ENCODE measurements around the gene RNGTT.
"Not testable (repeated sequence)": the region's sequence is repeated elsewhere in the genome, so short reads cannot be mapped to it uniquely, and the experiment has no call there.

The RNGTT gene

DNA sequence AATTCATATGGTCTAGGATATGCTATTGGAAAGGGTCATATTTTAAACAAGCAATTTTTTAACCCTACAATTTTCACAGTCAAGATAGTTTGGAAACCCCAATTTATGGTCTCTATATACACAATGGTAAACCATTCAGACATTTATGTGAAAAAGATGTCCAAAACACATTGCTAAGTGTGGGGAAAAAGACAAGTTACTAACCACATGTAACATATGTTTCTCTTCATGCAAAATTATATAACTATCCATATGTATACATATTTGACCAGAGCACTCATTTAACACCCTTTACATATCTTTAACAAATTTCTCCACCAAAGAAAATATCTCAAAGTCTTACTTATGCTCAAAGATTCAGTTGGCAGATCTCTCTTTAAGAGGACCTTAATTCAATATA, 110.6 kb downstream of the RNGTT start:
- peaks cover 0 to 2% (median 0%) of the 10 kb centered on the region in 5 donors for H3K36me3 ChIP-seq (ENCODE audit: control insufficient read depth in 5 of 5, insufficient read depth in 5 of 5, low read length in 5 of 5)
- H3K9ac ChIP-seq (ENCODE audit: low read length in 5 of 5), result no peak overlapping the region
- H3K4me3 ChIP-seq (ENCODE audit: low read depth in 1 of 5, low read length in 5 of 5), result no peak overlapping the region
- H3K9me3 ChIP-seq (ENCODE audit: control insufficient read depth in 5 of 5, low read length in 5 of 5), result no peaks in the 10 kb centered on the region
- H3K4me1 ChIP-seq (ENCODE audit: control insufficient read depth in 5 of 5, insufficient read depth in 5 of 5, low read length in 5 of 5), result no peaks in the 10 kb centered on the region
- no peaks in the 10 kb centered on the region for H3K27me3 ChIP-seq (ENCODE audit: control insufficient read depth in 5 of 5, insufficient read depth in 4 of 5, low read length in 5 of 5)
- H3K27ac ChIP-seq (ENCODE audit: low read depth, low read length), result no peak overlapping the region

DNA sequence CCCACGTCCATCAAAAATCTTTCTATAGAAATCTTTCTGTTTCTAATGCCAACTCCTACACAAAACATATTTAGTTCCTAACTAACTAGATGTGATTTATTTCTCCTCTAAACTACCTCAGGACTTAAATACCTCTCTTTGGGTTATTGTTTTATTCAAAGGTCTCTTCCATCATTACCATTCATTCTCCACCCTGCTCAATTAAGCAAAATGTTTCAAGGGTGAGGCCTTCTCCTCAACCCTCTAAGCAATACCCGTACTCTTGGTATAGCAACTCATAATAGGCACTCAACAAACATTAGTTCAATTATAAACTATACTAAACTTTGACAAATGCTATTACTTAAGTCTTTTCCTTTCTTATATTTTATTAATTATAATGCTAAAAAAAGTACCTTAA, 111.4 kb downstream of the RNGTT start:
- H3K27me3 ChIP-seq (ENCODE audit: control insufficient read depth in 5 of 5, insufficient read depth in 4 of 5, low read length in 5 of 5), result no peaks in the 10 kb centered on the region
- no peaks in the 10 kb centered on the region for H3K4me1 ChIP-seq (ENCODE audit: control insufficient read depth in 5 of 5, insufficient read depth in 5 of 5, low read length in 5 of 5)
- H3K27ac ChIP-seq (ENCODE audit: low read depth, low read length), result no peak overlapping the region
- H3K4me3 ChIP-seq (ENCODE audit: low read depth in 1 of 5, low read length in 5 of 5), result no peak overlapping the region
- H3K9me3 ChIP-seq (ENCODE audit: control insufficient read depth in 5 of 5, low read length in 5 of 5), result no peaks in the 10 kb centered on the region
- peaks cover 0 to 2% (median 0%) of the 10 kb centered on the region in 5 donors for H3K36me3 ChIP-seq (ENCODE audit: control insufficient read depth in 5 of 5, insufficient read depth in 5 of 5, low read length in 5 of 5)
- no peak overlapping the region for H3K9ac ChIP-seq (ENCODE audit: low read length in 5 of 5)

- H3K9me3 ChIP-seq (ENCODE audit: control insufficient read depth in 5 of 5, low read length in 5 of 5), result no peaks in the 10 kb centered on the region
- no peaks in the 10 kb centered on the region for H3K27me3 ChIP-seq (ENCODE audit: control insufficient read depth in 5 of 5, insufficient read depth in 4 of 5, low read length in 5 of 5)
- H3K4me3 ChIP-seq (ENCODE audit: low read depth in 1 of 5, low read length in 5 of 5), result no peak overlapping the region
- no peaks in the 10 kb centered on the region for H3K4me1 ChIP-seq (ENCODE audit: control insufficient read depth in 5 of 5, insufficient read depth in 5 of 5, low read length in 5 of 5)
- H3K9ac ChIP-seq (ENCODE audit: low read length in 5 of 5), result no peak overlapping the region
- peaks cover 0 to 5% (median 0%) of the 10 kb centered on the region in 5 donors for H3K36me3 ChIP-seq (ENCODE audit: control insufficient read depth in 5 of 5, insufficient read depth in 5 of 5, low read length in 5 of 5)
- no peak overlapping the region for H3K27ac ChIP-seq (ENCODE audit: low read depth, low read length)
These were observed 114.5 kb downstream of the RNGTT start for GRCh38 chr6:88848870-88849269.

DNA sequence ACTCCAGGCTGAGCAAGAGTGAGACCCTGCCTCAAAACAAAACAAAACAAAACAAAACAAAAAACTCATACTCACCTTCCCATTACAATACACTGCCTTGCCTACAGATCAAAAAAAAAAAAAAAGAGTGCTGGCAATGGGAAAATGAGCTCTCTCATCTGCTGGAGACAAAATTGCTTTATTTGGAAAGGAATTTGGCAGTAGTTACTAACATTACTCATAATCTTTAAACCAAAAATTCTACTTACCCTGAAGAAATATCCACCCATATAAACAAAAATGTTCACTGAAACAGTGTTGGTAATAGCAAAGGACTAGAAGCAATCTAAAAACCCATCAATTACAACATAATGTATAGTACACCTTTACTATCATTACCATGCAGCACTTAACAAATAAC, 120.4 kb downstream of the RNGTT start:
- H3K4me1 ChIP-seq (ENCODE audit: control insufficient read depth in 5 of 5, insufficient read depth in 5 of 5, low read length in 5 of 5), result peaks cover 0 to 6% (median 0%) of the 10 kb centered on the region in 5 donors
- no peak overlapping the region for H3K4me3 ChIP-seq (ENCODE audit: low read depth in 1 of 5, low read length in 5 of 5)
- H3K9ac ChIP-seq (ENCODE audit: low read length in 5 of 5), result no peak overlapping the region
- peaks cover 0 to 9% (median 0%) of the 10 kb centered on the region in 5 donors for H3K36me3 ChIP-seq (ENCODE audit: control insufficient read depth in 5 of 5, insufficient read depth in 5 of 5, low read length in 5 of 5)
- no peaks in the 10 kb centered on the region for H3K27me3 ChIP-seq (ENCODE audit: control insufficient read depth in 5 of 5, insufficient read depth in 4 of 5, low read length in 5 of 5)
- no peak overlapping the region for H3K27ac ChIP-seq (ENCODE audit: low read depth, low read length)
- no peaks in the 10 kb centered on the region for H3K9me3 ChIP-seq (ENCODE audit: control insufficient read depth in 5 of 5, low read length in 5 of 5)

DNA sequence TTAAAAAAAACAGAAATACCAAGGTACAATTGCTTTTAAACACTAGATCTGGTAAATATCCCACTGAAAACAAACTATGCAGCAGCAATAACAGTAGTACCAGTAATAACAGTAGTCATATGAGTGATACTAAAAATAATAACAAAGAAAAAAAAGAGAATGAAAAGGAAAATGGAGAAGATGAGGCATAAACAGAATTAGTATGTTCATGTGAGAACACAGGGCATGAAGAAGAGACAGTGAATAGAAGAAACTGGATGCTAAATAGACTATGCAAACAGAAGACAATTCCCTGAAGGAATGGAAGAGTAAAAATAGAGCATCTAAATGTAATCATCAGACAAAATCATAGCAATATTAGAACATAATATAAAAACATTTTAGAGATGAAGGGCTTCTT, 121.1 kb downstream of the RNGTT start:
- no peak overlapping the region for H3K9ac ChIP-seq (ENCODE audit: low read length in 5 of 5)
- peaks cover 0 to 9% (median 0%) of the 10 kb centered on the region in 5 donors for H3K36me3 ChIP-seq (ENCODE audit: control insufficient read depth in 5 of 5, insufficient read depth in 5 of 5, low read length in 5 of 5)
- no peaks in the 10 kb centered on the region for H3K9me3 ChIP-seq (ENCODE audit: control insufficient read depth in 5 of 5, low read length in 5 of 5)
- H3K4me1 ChIP-seq (ENCODE audit: control insufficient read depth in 5 of 5, insufficient read depth in 5 of 5, low read length in 5 of 5), result peaks cover 0 to 6% (median 0%) of the 10 kb centered on the region in 5 donors
- no peak overlapping the region for H3K4me3 ChIP-seq (ENCODE audit: low read depth in 1 of 5, low read length in 5 of 5)
- no peaks in the 10 kb centered on the region for H3K27me3 ChIP-seq (ENCODE audit: control insufficient read depth in 5 of 5, insufficient read depth in 4 of 5, low read length in 5 of 5)
- H3K27ac ChIP-seq (ENCODE audit: low read depth, low read length), result no peak overlapping the region

DNA sequence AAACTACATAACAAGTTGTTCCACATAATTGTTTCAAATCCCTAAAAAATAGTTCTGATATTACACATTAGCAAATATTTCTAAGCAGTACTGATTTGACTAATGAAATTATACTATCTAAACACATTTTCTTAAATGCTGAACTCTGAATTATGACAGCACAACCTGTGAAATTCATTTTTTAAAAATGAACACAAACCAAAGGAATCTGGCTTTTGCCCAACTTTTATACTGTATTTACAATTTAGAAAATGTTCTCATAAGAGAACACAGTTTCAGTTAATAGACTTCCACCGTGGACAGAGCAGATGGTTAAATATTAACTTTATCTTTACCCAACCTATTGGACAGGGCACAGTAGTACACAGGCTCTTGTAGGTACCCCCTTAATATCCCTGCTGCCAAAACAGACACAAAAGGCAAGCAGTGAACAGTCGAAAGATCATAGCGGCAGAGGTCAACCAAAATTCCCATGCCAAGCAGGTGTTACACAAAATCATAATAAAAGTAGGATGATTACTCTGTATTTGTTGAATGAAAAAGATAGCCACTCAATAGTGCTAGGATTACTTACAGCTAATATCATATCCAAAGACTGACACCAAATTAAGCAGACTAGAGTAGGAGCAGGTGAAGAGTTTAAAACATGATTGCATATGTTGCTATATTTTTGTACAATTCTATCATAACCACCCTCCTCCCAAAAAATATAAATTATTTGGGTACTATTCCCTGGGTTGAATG, 122.5 kb downstream of the RNGTT start:
- Histone ChIP-seq H3K9ac (ENCODE audit: low read length in 5 of 5) (no peak overlapping the region), H3K27ac (ENCODE audit: low read depth, low read length) (no peak overlapping the region), H3K9me3 (ENCODE audit: control insufficient read depth in 5 of 5, low read length in 5 of 5) (no peaks in the 10 kb centered on the region), H3K4me1 (ENCODE audit: control insufficient read depth in 5 of 5, insufficient read depth in 5 of 5, low read length in 5 of 5) (peaks cover 0 to 6% (median 0%) of the 10 kb centered on the region in 5 donors), H3K36me3 (ENCODE audit: control insufficient read depth in 5 of 5, insufficient read depth in 5 of 5, low read length in 5 of 5) (peaks cover 0 to 9% (median 0%) of the 10 kb centered on the region in 5 donors), H3K4me3 (ENCODE audit: low read depth in 1 of 5, low read length in 5 of 5) (no peak overlapping the region), H3K27me3 (ENCODE audit: control insufficient read depth in 5 of 5, insufficient read depth in 4 of 5, low read length in 5 of 5) (no peaks in the 10 kb centered on the region)

DNA sequence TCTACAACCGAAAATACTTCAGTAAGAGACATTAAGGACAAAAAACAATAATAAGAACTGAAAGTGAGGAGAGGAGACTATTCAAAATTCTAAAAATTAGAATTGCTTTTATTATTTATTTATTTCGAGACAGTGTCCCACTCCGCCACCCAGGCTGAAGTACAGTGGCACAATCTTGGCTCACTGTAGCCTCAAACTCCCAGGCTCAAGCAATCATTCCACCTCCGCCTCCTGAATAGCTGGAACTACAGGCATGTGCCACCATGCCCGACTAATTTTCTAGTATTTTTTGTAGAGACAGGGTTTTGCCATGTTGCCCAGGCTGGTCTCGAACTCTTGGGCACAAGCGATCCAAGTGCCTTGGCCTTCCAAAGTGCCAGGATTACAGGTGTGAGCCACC, 123.1 kb downstream of the RNGTT start:
- no peaks in the 10 kb centered on the region for H3K27me3 ChIP-seq (ENCODE audit: control insufficient read depth in 5 of 5, insufficient read depth in 4 of 5, low read length in 5 of 5)
- H3K9ac ChIP-seq (ENCODE audit: low read length in 5 of 5), result no peak overlapping the region
- no peak overlapping the region for H3K27ac ChIP-seq (ENCODE audit: low read depth, low read length)
- H3K4me1 ChIP-seq (ENCODE audit: control insufficient read depth in 5 of 5, insufficient read depth in 5 of 5, low read length in 5 of 5), result peaks cover 0 to 6% (median 0%) of the 10 kb centered on the region in 5 donors
- peaks cover 0 to 9% (median 0%) of the 10 kb centered on the region in 5 donors for H3K36me3 ChIP-seq (ENCODE audit: control insufficient read depth in 5 of 5, insufficient read depth in 5 of 5, low read length in 5 of 5)
- H3K9me3 ChIP-seq (ENCODE audit: control insufficient read depth in 5 of 5, low read length in 5 of 5), result no peaks in the 10 kb centered on the region
- no peak overlapping the region for H3K4me3 ChIP-seq (ENCODE audit: low read depth in 1 of 5, low read length in 5 of 5)

DNA sequence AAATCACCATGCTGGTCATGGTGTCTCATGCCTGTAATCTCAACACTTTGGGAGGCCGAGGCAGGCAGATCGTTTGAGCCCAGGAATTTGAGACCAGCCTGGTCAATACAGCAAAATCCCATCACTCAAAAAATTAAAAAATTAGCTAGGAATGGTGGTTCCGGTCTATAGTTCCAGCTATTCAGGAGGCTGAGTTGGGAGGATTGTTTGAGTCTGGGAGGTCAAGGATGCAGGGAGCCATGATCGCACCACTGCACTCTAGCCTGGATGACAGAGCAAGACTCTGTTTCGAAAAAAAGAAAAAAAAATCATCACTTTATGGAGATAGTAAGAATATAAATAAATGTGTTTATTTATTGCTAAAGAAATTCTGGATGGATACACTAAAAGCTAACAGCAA, 124.1 kb downstream of the RNGTT start:
- Histone ChIP-seq H3K4me3 (ENCODE audit: low read depth in 1 of 5, low read length in 5 of 5) (no peak overlapping the region), H3K36me3 (ENCODE audit: control insufficient read depth in 5 of 5, insufficient read depth in 5 of 5, low read length in 5 of 5) (peaks cover 0 to 9% (median 0%) of the 10 kb centered on the region in 5 donors), H3K9me3 (ENCODE audit: control insufficient read depth in 5 of 5, low read length in 5 of 5) (no peaks in the 10 kb centered on the region), H3K27me3 (ENCODE audit: control insufficient read depth in 5 of 5, insufficient read depth in 4 of 5, low read length in 5 of 5) (no peaks in the 10 kb centered on the region), H3K4me1 (ENCODE audit: control insufficient read depth in 5 of 5, insufficient read depth in 5 of 5, low read length in 5 of 5) (peaks cover 0 to 6% (median 0%) of the 10 kb centered on the region in 5 donors), H3K9ac (ENCODE audit: low read length in 5 of 5) (no peak overlapping the region), H3K27ac (ENCODE audit: low read depth, low read length) (no peak overlapping the region)

- no peak overlapping the region for H3K4me3 ChIP-seq (ENCODE audit: low read depth in 1 of 5, low read length in 5 of 5)
- H3K36me3 ChIP-seq (ENCODE audit: control insufficient read depth in 5 of 5, insufficient read depth in 5 of 5, low read length in 5 of 5), result no peaks in the 10 kb centered on the region
- H3K27ac ChIP-seq (ENCODE audit: low read depth, low read length), result no peak overlapping the region
- H3K27me3 ChIP-seq (ENCODE audit: control insufficient read depth in 5 of 5, insufficient read depth in 4 of 5, low read length in 5 of 5), result no peaks in the 10 kb centered on the region
- no peak overlapping the region for H3K9ac ChIP-seq (ENCODE audit: low read length in 5 of 5)
- H3K9me3 ChIP-seq (ENCODE audit: control insufficient read depth in 5 of 5, low read length in 5 of 5), result peaks cover 0 to 3% (median 0%) of the 10 kb centered on the region in 5 donors
- H3K4me1 ChIP-seq (ENCODE audit: control insufficient read depth in 5 of 5, insufficient read depth in 5 of 5, low read length in 5 of 5), result no peaks in the 10 kb centered on the region
These were observed 128.2 kb downstream of the RNGTT start for GRCh38 chr6:88835210-88835609.

DNA sequence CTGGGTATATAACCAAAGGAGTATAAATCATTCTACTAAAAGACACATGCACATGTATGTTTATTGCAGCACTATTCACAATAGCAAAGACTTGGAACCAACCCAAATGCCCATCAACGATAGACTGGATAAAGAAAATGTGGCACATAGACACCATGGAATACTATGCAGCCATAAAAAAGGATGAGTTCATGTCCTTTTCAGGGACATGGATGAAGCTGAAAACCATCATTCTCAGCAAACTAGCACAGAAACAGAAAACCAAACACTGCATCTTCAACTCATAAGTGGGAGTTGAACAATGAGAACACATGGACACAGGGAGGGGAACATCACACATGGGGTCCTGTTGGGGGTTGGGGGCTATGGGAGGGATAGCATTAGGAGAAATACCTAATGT, 130.3 kb downstream of the RNGTT start:
- not testable (repeated sequence) for H3K36me3 ChIP-seq (ENCODE audit: control insufficient read depth in 5 of 5, insufficient read depth in 5 of 5, low read length in 5 of 5); H3K27ac ChIP-seq (ENCODE audit: low read depth, low read length); H3K27me3 ChIP-seq (ENCODE audit: control insufficient read depth in 5 of 5, insufficient read depth in 4 of 5, low read length in 5 of 5); H3K4me1 ChIP-seq (ENCODE audit: control insufficient read depth in 5 of 5, insufficient read depth in 5 of 5, low read length in 5 of 5); H3K9ac ChIP-seq (ENCODE audit: low read length in 5 of 5); H3K4me3 ChIP-seq (ENCODE audit: low read depth in 1 of 5, low read length in 5 of 5); H3K9me3 ChIP-seq (ENCODE audit: control insufficient read depth in 5 of 5, low read length in 5 of 5)
